NCI-H2227 (cell line): Measurements from ENCODE around the gene ZNF490.
"Not testable (repeated sequence)": the region's sequence is repeated elsewhere in the genome, so short reads cannot be mapped to it uniquely, and the experiment has no call there.

ENCODE experiments used
- DNase-seq: peaks from one replicate; lab custom pipeline; 2025; ENCODE audit not compliant: unreplicated experiment; lab: John Stamatoyannopoulos, UW

ZNF490 gene

DNA sequence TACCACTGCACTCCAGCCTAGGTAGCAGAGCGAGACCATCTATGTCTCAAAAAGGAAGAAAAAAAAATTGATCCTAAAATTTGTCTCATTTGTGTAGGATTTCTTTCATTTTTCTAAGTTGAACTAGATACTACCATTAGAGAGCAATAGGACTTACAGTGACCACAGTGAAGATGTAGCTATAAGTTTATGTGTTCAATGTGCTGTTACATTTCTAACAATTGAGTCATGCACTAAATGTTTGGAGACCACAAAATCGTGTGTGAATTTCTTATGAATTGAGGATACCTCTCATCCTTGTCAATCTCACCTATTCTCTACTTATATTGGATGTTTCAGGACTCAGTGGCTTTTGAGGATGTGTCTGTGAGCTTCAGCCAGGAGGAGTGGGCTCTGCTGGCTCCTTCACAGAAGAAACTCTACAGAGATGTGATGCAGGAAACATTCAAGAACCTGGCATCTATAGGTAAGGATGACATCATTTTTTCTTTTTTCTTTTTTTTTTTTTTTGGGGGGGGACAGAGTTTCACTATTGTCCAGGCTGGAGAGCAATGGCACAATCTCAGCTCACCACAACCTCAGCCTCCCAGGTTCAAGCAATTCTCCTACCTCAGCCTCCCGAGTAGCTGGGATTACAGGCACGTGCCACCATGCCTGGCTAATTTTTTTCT is 12.9 kb upstream of the ZNF490 start:
- DNase-seq: no peak

GRCh38 chr19:12621253-12622024 is 10.8 kb upstream of the ZNF490 start:
- DNase-seq: not testable (repeated sequence)

- no peak for DNase-seq
These were observed 7.0 kb upstream of the ZNF490 start for GRCh38 chr19:12617646-12618045.

- DNase-seq: peak; percentile 67
These were observed 717 bp upstream of the ZNF490 start for GRCh38 chr19:12611361-12611699.

GRCh38 chr19:12607631-12608030 is 3.0 kb downstream of the ZNF490 start:
- DNase-seq: no peak

DNA sequence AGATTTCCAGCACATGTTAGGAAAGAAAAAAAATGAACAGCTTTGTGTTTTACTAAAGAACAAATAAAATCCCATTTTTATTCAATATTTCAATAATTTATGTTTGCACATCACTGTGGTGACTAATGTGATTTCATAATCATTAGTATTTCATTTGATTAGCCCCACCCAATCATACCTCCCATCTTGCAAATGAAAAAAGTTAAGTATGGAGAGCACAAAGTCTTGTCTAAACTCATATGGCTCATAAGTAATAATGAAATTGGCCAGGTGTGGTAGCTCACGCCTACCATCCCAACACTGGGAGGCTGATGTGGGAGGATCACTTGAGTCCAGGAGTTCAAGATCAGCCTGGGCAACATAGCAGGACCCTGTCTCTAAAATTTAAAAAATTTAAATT is 3.8 kb downstream of the ZNF490 start:
- DNase-seq: no peak

DNA sequence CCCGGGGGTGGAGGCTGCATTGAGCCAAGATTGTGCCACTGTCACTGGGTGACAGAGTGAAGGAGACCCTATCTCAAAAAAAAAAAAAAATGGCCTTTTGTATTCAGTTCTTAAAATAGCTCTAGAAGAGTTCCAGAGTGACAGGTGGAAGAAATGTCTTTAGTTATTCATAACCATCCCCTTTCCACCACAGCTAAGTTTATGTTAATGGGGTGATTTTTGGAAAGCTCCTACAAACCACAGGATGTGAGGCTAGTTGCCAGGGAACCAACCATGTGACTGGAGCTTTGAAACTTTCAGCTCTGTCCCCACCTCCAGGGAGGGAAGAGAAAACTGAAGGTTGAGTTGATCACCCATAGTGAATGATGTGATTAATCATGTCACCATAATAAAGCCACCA is 6.9 kb downstream of the ZNF490 start:
- no peak for DNase-seq

- no peak for DNase-seq
These were observed 13.0 kb downstream of the ZNF490 start for GRCh38 chr19:12597594-12597993.

DNA sequence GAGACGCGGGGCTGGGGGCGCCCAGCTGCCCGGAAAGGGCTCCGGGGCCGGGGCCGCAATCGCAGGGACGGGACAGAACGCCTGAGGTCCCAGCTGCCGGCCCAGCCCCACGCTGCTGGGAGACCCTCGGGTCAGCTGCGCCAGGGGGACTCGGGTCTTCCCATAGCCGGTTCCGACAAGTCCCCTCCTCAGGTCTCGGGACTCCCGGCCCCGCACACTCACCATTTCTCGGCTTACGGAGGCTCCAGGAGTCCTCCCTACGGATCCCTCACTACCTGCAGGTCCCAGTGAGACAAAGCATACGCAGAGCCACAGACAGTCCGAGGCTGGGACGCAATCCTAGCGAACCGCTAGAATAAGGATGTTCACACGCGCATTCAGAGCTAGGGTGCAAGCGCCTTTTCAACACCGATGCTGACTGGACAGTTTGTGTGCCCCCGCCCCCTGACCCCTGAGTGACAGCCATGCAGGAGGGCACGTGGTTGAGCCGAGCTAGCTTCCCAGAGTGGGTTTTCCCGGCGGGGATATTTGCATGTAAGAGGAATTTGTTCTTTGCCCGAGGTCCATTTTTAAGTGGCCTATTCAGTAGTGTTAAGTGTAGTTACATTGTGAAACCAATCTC is 13.6 kb downstream of the ZNF490 start:
- no peak for DNase-seq

- DNase-seq: no peak
These were observed 14.1 kb downstream of the ZNF490 start for GRCh38 chr19:12596485-12596884.

DNA sequence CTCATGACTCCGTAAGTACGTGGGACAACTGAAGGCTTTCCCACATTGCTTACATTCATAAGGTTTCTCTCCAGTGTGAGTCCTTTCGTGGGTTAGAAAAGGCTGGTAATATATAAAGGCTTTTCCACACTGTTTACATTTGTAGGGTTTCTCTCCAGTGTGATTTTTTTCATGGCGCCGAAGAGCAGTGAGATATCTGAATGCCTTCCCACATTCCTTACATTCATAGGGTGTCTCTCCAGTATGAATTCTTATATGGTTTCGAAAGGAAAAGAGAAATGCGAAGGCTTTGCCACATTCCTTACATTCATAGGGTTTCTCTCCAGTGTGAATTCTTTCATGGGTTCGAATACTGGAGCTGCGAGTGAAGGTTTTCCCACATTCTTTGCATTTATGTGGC is 29.5 kb downstream of the ZNF490 start:
- DNase-seq: no peak

DNA sequence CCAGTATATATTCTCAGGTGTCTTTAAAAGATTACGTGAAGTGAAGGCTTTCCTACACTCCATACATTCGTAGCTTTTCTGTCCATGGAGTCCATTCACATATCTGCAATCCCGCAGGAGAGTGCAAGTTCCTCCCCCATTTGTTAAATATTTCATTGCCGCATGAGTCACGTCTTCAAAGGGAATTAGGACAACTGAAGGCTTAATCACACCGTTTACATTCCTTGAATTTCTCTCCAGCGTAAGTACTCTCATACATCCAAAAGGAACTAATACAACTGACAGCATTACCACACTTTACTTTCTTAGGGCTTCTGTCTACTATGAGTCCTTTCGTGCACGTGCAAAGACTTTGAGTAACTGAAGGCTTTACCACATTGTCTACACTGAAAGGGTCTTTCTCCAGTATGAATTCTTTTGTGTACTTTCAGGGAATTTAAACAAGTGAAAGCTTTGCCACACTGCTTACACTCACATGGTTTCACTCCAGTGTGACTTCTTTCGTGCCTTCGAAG is 30.4 kb downstream of the ZNF490 start:
- no peak for DNase-seq

- no peak for DNase-seq
These were observed 32.0 kb downstream of the ZNF490 start for GRCh38 chr19:12578641-12579040.

GRCh38 chr19:12574036-12574435 is 36.6 kb downstream of the ZNF490 start:
- DNase-seq: no peak

DNA sequence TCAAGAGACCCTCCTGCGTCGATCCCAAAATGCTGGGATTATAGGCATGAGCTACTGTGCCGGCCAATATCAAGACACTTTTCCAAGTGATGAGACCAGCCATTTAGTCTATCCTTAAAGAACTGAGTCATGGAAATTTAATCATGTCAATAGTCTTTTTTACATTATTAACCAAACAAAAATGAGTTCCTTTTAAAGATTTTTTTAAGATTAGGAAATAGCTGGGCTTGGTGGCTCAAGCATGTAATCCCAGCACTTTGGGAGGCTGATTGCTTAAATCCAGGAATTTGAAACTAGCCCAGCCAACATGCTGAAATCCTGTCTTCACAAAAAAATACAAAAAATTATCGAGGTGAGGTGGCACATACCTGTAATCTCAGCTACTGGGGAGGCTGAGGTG is 42.7 kb downstream of the ZNF490 start:
- no peak for DNase-seq

- not testable (repeated sequence) for DNase-seq
These were observed 44.2 kb downstream of the ZNF490 start for GRCh38 chr19:12566380-12566779.

DNA sequence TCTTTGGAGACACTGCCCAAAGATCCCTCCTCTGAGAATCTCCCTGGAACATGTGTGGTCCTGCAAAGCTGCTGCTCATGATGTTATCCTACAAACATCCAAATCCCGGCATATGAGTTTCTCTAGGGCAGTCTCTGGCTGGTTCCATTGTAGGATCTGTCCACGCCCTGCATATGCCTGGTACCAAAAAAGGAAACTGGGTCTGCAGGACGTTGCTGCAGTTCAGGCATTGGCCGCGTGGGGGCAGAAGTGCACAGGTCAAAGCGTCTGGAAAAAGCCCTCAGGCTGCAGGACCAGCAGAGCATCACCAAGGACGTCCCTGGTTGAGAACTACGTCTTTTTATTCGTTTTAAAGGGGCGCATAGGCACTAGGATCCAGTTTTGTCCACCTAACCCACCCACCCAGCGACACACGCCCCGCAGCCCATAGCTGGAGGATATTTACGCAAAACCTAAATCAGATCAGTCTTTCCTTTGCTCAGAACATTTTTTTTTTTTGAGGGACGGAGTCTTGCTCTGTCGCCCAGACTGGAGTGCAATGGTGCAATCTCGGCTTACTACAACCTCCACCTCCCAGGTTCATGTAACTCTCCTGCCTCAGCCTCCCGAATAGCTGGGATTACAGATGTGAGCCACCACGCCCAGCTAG is 46.5 kb downstream of the ZNF490 start:
- DNase-seq: peak; percentile 84

- no peak for DNase-seq
These were observed 55.1 kb downstream of the ZNF490 start for GRCh38 chr19:12555456-12555930.

DNA sequence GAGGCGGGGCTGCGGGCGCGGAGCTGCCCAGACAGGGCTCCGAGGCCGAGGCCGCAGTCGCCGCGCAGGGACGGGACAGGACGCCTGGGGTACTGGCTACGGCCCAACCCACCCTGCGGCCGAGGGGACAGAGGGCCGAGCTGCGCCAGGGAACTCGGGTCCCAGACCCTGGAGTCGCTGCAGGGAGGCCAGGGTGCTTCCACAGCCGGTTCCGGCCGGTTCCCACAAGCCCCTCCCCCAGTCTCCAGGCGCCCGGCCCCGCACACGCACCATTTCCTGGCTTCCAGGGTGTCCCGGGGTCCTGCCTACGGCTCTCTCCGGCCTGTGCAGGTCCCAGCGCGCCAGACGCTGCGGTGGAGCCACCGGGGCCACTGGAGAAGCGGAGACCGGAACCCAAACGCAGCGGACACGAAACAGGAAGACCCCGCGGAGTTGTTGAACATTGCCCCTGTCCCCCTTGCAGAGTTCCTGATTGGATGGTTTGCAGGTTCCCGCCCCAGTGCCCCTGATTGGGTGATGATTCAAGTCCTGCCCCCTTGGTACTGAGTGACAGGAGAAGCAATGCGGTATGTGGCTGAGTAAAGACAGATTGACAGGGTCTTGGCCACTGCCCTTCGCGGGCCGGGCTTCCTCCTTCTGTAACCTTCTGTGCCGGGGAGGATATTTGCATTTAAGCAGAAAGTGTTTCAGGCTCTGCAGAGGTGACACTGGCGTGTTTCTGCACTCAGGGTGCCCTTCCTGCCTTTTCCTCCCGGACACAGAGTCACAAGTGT is 59.4 kb downstream of the ZNF490 start, which contains the start of gene ZNF564:
ZNF564 (minus strand) TSS at position 423 of the 773 bp plus-strand sequence; CDS start at position 273, 150 bp downstream.
- DNase-seq: peak; percentile 93

DNA sequence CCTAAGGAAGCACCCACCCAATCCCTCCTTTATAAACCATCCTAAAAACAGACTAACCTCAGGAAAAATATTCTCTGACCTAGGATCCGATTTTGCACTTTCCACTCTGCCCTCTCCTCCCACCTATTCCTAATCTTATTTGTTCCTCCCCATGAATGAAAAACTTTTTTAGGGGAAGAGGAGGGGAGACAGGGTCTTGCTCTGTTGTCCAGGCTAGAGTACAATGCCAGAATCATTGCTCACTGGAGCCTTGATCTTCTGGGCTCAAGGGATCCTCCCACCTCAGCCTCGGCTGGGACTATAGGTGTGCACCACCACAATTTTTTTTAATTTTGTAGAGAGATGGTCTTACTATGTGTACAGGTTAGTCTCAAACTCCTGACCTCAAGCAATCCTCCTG is 63.7 kb downstream of the ZNF490 start:
- DNase-seq: no peak

DNA sequence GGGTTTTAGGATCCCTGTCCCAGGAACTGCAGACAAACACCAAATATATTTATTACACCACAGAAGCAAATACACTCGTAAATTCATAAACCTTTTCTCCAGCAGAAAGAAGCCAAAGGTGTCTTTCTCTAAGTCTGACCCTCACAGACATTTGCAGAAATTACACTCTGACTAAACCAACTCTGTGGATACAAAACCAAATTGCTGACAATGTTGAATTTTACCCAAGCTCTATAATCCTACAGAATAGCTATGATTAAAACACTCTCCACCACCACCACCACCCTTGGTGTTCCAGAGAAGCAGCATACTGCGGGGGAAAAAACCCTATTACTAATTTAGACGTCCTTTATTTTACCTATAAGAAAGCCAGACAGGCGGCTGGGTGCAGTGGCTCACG is 64.5 kb downstream of the ZNF490 start:
- no peak for DNase-seq
